ENCODE results near the gene TCAP.

TCAP gene

GRCh38 chr17:39664581-39665561 is at the start of gene TCAP:
TSS of gene TCAP (plus strand) at chr17:39665349. CDS start at chr17:39665360, 11 bp downstream.
- no peak for DNase-seq

- DNase-seq = no peak
Observed at GRCh38 chr17:39615434-39615833, 49.7 kb upstream of the TCAP start.

GRCh38 chr17:39617100-39617445 is 48.1 kb upstream of the TCAP start:
- DNase-seq = no peak

- peak; percentile 70 for DNase-seq
Observed at GRCh38 chr17:39617446-39618245, 47.5 kb upstream of the TCAP start.

- peak; percentile 59 for DNase-seq
Observed at GRCh38 chr17:39618246-39618913, 46.8 kb upstream of the TCAP start.

GRCh38 chr17:39618956-39619785 is 46.0 kb upstream of the TCAP start:
- no peak for DNase-seq

GRCh38 chr17:39619786-39620101 is 45.4 kb upstream of the TCAP start:
- no peak for DNase-seq

GRCh38 chr17:39621523-39622379 is 43.4 kb upstream of the TCAP start:
- DNase-seq = peak; percentile 91

GRCh38 chr17:39622380-39623006 is 42.7 kb upstream of the TCAP start:
- DNase-seq = no peak

- peak; percentile 78 for DNase-seq
Observed at GRCh38 chr17:39623356-39623950, 41.7 kb upstream of the TCAP start.

GRCh38 chr17:39624313-39624712 is 40.8 kb upstream of the TCAP start:
- no peak for DNase-seq

- DNase-seq = no peak
Observed at GRCh38 chr17:39625198-39625785, 39.9 kb upstream of the TCAP start.

- DNase-seq = no peak
Observed at GRCh38 chr17:39626171-39627046, 38.7 kb upstream of the TCAP start, which contains the start of gene PPP1R1B. TSS of gene PPP1R1B (plus strand) at chr17:39626952. CDS start at chr17:39627393, 441 bp downstream.

GRCh38 chr17:39627047-39627711 is 38.0 kb upstream of the TCAP start:
- DNase-seq = no peak

GRCh38 chr17:39627712-39628516 is 37.2 kb upstream of the TCAP start:
- no peak for DNase-seq

- DNase-seq = no peak
Observed at GRCh38 chr17:39628655-39629493, 36.3 kb upstream of the TCAP start.

GRCh38 chr17:39629494-39629880 is 35.7 kb upstream of the TCAP start:
- DNase-seq = no peak

All from left hindlimb (tissue), 1 donor.